H1 (cell line): Measurements from ENCODE around the gene YTHDF2. TPM values are rescaled to one million over a fixed set of nuclear protein-coding genes. Genes with fewer than 3 reads are reported as not detected.

ENCODE experiments used
- HDAC6 ChIP-seq: IDR thresholded peaks from one replicate; pipeline ENCODE4 v1.7.1; 2012; ENCODE audit warnings: low read depth, mild to moderate bottlenecking, inconsistent platforms, low read length, moderate library complexity
- polyA plus RNA-seq, 7 experiments: library from polyadenylated mRNA; depleted of rRNA in 3 of 7; stranded (reverse) in 5 of 7; unstranded in 2 of 7; fragments of >200 nt in 5 of 7; fragments of 200-250 nt in 2 of 7; gene quantifications; 1 replicate in 5 of 7; 2 replicates in 1 of 7; 4 replicates in 1 of 7; pipeline versions ENCODE4 v1.2.1 to v1.2.3, GENCODE V29; 2011 to 2013; ENCODE audit warnings: missing spikeins in 2 of 7, mixed read lengths in 2 of 7
- total RNA-seq: library from RNA; stranded (reverse); fragmentation: NEBNext Ultra II Directional; extraction: Animal tissue kit (Norgen Biotek cat#: 25700); gene quantifications from 2 replicates; pipeline ENCODE4 v1.2.1, GENCODE V29; 2021

The YTHDF2 gene
- total and polyA plus RNA-seq, 2 of the 8 experiments (the other 6 are each of a cell fraction or from before 2014, with no cell fraction given) = 128 to 164 TPM

GRCh38 chr1:28811369-28811765 lies 74.6 kb downstream of the YTHDF2 start (continued):
- no peak for TF ChIP-seq HDAC6
- TF ChIP-seq, all 59 proteins: peak for 0
